ENCODE measurements around the gene UBE2U. TPM values are rescaled to one million over a fixed set of nuclear protein-coding genes. Genes with fewer than 3 reads are reported as not detected.

Gene UBE2U
- total RNA-seq, 1 donor from 2014 or later, result not detected

DNA sequence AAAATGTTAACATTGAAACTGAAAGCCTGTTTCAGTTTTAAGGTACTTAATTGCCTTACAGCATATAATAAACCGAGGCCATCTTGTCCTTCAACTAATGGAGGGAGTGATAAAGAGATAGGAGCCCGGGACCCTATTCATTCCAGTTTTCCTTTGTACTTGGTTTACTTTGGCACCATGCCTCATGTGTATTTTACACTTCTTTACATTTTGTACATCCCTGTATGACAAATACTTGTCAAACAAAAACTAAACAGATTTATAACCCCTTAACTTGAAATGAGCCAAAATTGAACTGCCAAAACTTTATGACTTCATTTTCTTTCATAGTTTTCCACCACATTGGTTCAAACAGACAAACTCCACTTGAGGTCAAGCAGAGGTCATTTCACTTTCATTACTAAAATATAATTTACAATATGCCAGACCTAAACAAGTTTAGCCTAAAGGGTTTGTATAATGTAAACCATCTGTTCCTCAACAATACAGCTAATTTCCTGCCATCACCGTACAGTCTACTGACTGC lies 30.9 kb upstream of the UBE2U start:
- Mint-ChIP-seq H3K4me3 (peak overlapping the region; percentile 27), H3K27ac (peak overlapping the region; percentile 73), H3K36me3 (peaks cover 46% of the 10 kb centered on the region), H3K4me1 (ENCODE audit: unreplicated experiment) (peaks cover 33% of the 10 kb centered on the region), H3K9me3 (peaks cover 11% of the 10 kb centered on the region), H3K27me3 (no peaks in the 10 kb centered on the region)
- TF ChIP-seq, protein P1, sequence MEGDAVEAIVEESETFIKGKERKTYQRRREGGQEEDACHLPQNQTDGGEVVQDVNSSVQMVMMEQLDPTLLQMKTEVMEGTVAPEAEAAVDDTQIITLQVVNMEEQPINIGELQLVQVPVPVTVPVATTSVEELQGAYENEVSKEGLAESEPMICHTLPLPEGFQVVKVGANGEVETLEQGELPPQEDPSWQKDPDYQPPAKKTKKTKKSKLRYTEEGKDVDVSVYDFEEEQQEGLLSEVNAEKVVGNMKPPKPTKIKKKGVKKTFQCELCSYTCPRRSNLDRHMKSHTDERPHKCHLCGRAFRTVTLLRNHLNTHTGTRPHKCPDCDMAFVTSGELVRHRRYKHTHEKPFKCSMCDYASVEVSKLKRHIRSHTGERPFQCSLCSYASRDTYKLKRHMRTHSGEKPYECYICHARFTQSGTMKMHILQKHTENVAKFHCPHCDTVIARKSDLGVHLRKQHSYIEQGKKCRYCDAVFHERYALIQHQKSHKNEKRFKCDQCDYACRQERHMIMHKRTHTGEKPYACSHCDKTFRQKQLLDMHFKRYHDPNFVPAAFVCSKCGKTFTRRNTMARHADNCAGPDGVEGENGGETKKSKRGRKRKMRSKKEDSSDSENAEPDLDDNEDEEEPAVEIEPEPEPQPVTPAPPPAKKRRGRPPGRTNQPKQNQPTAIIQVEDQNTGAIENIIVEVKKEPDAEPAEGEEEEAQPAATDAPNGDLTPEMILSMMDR (conservative IDR thresholded peaks at IDR 0.05), result no peak
- DNase-seq (ENCODE audit: extremely low spot score, unreplicated experiment), result no peak

DNA sequence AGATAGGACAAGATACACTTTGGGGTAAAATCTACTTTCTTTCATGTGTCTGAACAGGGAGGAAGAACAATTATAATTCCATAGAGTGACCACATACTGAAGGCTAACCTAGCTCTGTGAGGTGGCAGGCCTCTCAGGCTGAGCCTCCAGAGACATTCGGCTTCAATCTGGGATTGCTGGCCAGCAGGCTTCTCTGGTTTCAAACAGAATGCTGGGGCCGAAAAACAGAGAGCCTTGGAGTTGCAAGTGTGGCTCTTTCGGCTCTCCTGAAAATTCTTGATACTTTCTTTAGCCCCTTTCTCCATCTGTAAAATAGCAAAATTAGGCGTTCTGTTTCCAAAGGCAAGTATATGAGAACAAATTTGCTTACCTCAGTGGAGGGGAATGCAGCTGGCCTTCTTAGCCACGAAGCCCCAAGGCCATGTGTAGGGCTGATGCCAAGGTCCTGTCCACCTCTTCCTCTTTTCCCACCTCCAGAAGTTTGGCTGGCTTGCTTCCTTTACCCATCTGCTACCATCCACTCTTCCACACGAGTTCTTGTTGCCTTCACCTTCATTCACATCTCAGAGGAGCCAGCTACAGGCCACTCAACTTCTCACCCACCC lies 30.0 kb upstream of the UBE2U start:
- peak overlapping the region; percentile 16 for H3K4me3 Mint-ChIP-seq
- H3K4me1 Mint-ChIP-seq (ENCODE audit: unreplicated experiment), result peaks cover 33% of the 10 kb centered on the region
- H3K9me3 Mint-ChIP-seq, result peaks cover 7% of the 10 kb centered on the region
- DNase-seq (ENCODE audit: extremely low spot score, unreplicated experiment), result no peak
- H3K27ac Mint-ChIP-seq, result peak overlapping the region; percentile 73
- H3K27me3 Mint-ChIP-seq, result no peaks in the 10 kb centered on the region
- peaks cover 46% of the 10 kb centered on the region for H3K36me3 Mint-ChIP-seq
- TF ChIP-seq, protein P1 (conservative IDR thresholded peaks at IDR 0.05), result no peak

DNA sequence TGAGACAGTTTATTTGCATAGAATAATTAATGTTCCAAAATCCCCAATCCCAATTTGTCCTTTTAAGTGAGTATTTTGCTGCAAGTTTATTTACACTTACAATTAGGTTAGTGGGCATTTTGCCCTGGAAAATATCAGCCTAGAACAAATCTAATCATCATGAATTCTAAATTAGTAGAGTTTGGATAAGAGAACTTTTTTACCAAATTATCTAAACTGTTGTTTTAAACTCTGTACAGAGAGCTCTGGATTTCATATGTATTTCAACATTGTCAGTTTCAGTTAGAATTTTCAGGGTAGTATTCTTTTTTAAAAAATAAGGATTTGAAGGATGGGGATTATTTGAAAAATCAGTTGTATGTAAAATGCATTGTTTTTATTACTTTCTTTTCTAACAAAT lies 27.8 kb upstream of the UBE2U start:
- Mint-ChIP-seq H3K4me1 (ENCODE audit: unreplicated experiment) (peaks cover 33% of the 10 kb centered on the region), H3K27me3 (no peaks in the 10 kb centered on the region)

DNA sequence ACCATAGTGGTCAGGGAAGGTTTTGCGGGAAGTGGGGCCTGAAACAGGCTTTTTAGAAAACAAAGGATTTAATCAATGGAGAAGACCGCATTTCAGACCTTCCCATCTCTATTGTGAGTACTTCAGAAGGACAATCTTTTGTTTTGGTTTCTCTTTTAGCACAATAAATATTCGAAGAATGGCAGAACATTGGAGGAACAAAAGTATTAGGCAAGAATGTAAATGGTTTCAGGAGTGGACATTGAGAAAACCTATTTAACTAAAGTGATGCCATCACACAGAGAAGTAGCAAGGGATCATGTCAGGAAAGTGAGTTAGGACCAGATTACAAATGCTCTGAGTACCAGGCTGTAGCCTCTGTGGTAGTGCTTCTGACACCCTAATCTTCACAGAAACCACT lies 26.8 kb upstream of the UBE2U start:
- Mint-ChIP-seq H3K27me3 (no peaks in the 10 kb centered on the region), H3K4me1 (ENCODE audit: unreplicated experiment) (peaks cover 23% of the 10 kb centered on the region), H3K36me3 (peaks cover 31% of the 10 kb centered on the region), H3K27ac (no peak overlapping the region), H3K4me3 (no peak overlapping the region), H3K9me3 (no peaks in the 10 kb centered on the region)
- no peak for DNase-seq (ENCODE audit: extremely low spot score, unreplicated experiment)
- TF ChIP-seq, protein P1 (conservative IDR thresholded peaks at IDR 0.05), result no peak

More for the DNA sequence above, 27.8 kb upstream of the UBE2U start:
- Mint-ChIP-seq H3K27ac (no peak overlapping the region), H3K9me3 (peaks cover 5% of the 10 kb centered on the region), H3K4me3 (no peak overlapping the region), H3K36me3 (peaks cover 38% of the 10 kb centered on the region)
- TF ChIP-seq, protein P1 (conservative IDR thresholded peaks at IDR 0.05), result no peak
- DNase-seq (ENCODE audit: extremely low spot score, unreplicated experiment), result no peak

DNA sequence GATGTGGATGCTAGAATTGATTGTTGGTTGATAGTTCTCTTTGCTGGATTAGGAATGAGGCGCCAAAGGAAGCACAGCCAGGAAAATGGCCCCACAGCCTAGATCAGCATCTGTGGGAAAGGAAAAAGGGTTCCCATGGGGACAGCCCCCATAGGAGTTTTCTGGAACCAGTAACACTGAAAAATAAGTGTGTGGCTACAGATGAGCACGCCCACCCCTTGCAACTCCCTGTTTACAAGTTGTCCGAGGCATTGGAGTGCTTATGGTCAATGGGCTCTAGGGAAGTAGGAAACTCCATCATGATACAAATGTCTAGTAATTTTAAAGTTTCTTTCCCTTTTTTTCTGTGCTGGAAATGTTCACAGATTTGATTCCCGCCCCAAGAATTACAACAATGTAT lies 23.8 kb upstream of the UBE2U start:
- H3K27me3 Mint-ChIP-seq, result no peaks in the 10 kb centered on the region
- H3K4me1 Mint-ChIP-seq (ENCODE audit: unreplicated experiment), result peaks cover 20% of the 10 kb centered on the region
- no peak overlapping the region for H3K4me3 Mint-ChIP-seq
- peaks cover 31% of the 10 kb centered on the region for H3K36me3 Mint-ChIP-seq
- TF ChIP-seq, protein P1 (conservative IDR thresholded peaks at IDR 0.05), result no peak
- H3K9me3 Mint-ChIP-seq, result no peaks in the 10 kb centered on the region
- H3K27ac Mint-ChIP-seq, result no peak overlapping the region
- DNase-seq (ENCODE audit: extremely low spot score, unreplicated experiment), result no peak

All from type B pancreatic cell (in vitro differentiated cells).